Heart left ventricle (tissue), 16 donors: ENCODE data around the gene MMP12. TPM values are rescaled to one million over a fixed set of nuclear protein-coding genes. Genes with fewer than 3 reads are reported as not detected.

ENCODE experiments used
- ATAC-seq, 4 donors: fragments of 200-7000 bp; cut with Tn5 transposase; one replicate each; pipeline ENCODE4 v1.9.1; 2020 to 2022; ENCODE audit warnings: moderate library complexity in 4 of 4, mild to moderate bottlenecking in 3 of 4, moderate number of reproducible peaks in 1 of 4
- DNase-seq, 5 donors: peaks; one replicate each; pipeline ENCODE4 v3.0.0-alpha.2; 2020
- H3K27ac ChIP-seq, 12 donors: fragments of 200-600 bp; sonication (generic) in 4 of 12; one replicate each; pipeline versions ENCODE4 v1.5.0 to v1.8.0; 2016 to 2022; ENCODE audit warnings: mild to moderate bottlenecking in 2 of 12
- H3K27me3 ChIP-seq, 9 donors: fragments of 200-600 bp; sonication (generic) in 2 of 9; one replicate each; pipeline versions ENCODE4 v1.5.1 to v1.8.0; 2016 to 2022; ENCODE audit warnings: mild to moderate bottlenecking in 3 of 9
- H3K36me3 ChIP-seq, 9 donors: fragments of 200-600 bp; sonication (generic) in 2 of 9; one replicate each; pipeline versions ENCODE4 v1.5.0 to v1.8.0; 2018 to 2022; ENCODE audit warnings: mild to moderate bottlenecking in 2 of 9
- H3K4me1 ChIP-seq, 12 donors: fragments of 200-600 bp; sonication (generic) in 4 of 12; one replicate each; pipeline versions ENCODE4 v1.5.0 to v1.8.0; 2016 to 2022; ENCODE audit warnings: mild to moderate bottlenecking in 3 of 12
- H3K4me3 ChIP-seq, 12 donors: fragments of 200-600 bp; sonication (generic) in 4 of 12; one replicate each; pipeline versions ENCODE4 v1.5.0 to v1.8.0; 2017 to 2022; ENCODE audit warnings: mild to moderate bottlenecking in 9 of 12, moderate library complexity in 4 of 12
- H3K9me3 ChIP-seq, 12 donors: fragments of 200-600 bp; sonication (generic) in 4 of 12; one replicate each; pipeline versions ENCODE4 v1.5.0 to v1.8.0; 2016 to 2022; ENCODE audit warnings: mild to moderate bottlenecking in 1 of 12
- CTCF ChIP-seq, 12 donors: fragments of 200-600 bp; sonication (generic) in 4 of 12; IDR thresholded peaks; one replicate each; pipeline versions ENCODE4 v1.5.0 to v1.8.0; 2018 to 2022; ENCODE audit warnings: antibody characterized with exemption in 12 of 12, mild to moderate bottlenecking in 5 of 12
- POLR2A ChIP-seq, 2 donors: fragments of 450-650 bp; IDR thresholded peaks; one replicate each; pipeline ENCODE4 v1.6.1; 2017; ENCODE audit warnings: antibody characterized with exemption in 2 of 2, mild to moderate bottlenecking in 2 of 2, moderate library complexity in 2 of 2
- WGBS, 4 donors: extraction: QIAGEN DNeasy Blood & Tissue Kit in 2 of 4; methylation state at CpG; one replicate each; pipeline versions ENCODE4 v1.1.5 to v1.1.7; 2013 to 2018; 5-methylcytosine and 5-hydroxymethylcytosine counted together
- intact Hi-C, 10 donors: fragments of 100-400 bp; cut with DNase I; formaldehyde crosslinking; loops; one replicate each; pipeline versions ENCODE4 v1.11.1 to v1.14.2; 2022
- polyA plus RNA-seq, 2 donors: library from polyadenylated mRNA; stranded (reverse); fragments of 200-250 nt; gene quantifications; one replicate each; pipeline ENCODE4 v1.2.3, GENCODE V29; 2013
- total RNA-seq, 9 donors: library from RNA; depleted of rRNA in 2 of 9; stranded (reverse); fragments of >200 nt in 2 of 9; fragmentation: NEBNext Ultra II Directional in 3 of 9; extraction: Animal tissue kit (Norgen Biotek cat#: 25700) in 3 of 9; gene quantifications; one replicate each; pipeline versions ENCODE4 v1.1.0 to v1.2.4, GENCODE V29; 2016 to 2023
- donor health status: ischemic (EF 13 %, LVEDD 7.1; RV severe dilation, severe dysfunction).
- donor health status: healthy with polysubstance abuse.
- donor health status: DM: no; HTN: yes; CAD: no.
- donor health status: DM: no; HTN: no; CAD: no.
- donor health status: ischemic (EF 25% LVEDD 6.9; RV normal size, moderate dysfunction).
- donor health status: ischemic (EF 25% LVEDD 5.7; RV mildly dilated, moderate dysfunction).
- donor health status: healthy.
- donor health status: DM: yes; HTN: yes; CAD: no.
- donor health status: ischemic (EF 35%, LVEDD 5.7; RV mildly dilated, moderate dysfunction).
- donor health status: nonischemic (EF 11% LVEDD 7.7; RV severe dilation, severe dysfunction).
- donor health status: DM: yes; HTN: yes; CAD: no.
- donor health status: PGD.
- donor health status: ischemic (EF 29% LVEDD 5.4; RV normal size, mild dysfunction).
- donor health status: nonischemic (EF 23%, LVEDD 6.1; RV moderate dilation, normal function).

Gene MMP12
- total and polyA plus RNA-seq, 11 donors: 0.16 to 0.21 TPM; not detected in 9

DNA sequence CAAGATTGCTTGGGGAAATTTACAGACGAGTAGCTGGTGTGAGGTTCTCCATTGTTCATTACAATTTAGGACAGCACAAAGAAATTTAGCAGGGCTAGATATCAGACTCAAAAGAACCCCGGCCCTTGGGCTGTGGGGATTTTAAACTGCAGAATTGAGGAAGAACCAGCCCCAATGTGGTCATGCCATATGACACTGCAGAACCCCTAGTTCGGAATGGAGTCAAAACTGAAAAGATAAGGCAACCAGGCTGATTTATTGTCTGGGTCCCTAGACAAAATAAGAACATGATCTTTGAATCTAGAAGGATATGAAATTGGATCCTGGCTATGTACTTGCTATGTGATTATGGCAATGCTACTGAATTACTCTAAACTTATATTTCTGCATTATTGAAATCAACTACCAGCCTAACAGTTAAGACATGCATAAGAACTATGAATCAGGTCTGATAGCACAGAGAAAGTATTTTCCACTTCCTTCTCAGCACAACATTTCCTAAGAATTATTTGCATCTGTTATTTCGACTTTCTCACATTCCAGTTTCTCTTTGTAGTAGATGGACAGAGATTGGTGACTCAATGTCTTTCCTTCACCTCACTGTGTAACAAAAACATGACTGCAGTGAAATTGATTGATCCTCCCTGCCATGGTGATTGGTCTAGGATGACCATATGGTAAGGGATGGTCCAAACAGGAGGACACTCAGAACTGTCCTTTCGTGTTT, 44.6 kb downstream of the MMP12 start:
- no peak overlapping the region for H3K27ac ChIP-seq
- WGBS, 4 donors: 74 to 82% (median 78%) methylated on average over 5 of the region's 5 CpGs
- ATAC-seq (no peak), DNase-seq (no peak)
- TF ChIP-seq CTCF (IDR thresholded peaks at IDR 0.05) (no peak), POLR2A (IDR thresholded peaks at IDR 0.05) (no peak)
- no peaks in the 10 kb centered on the region for H3K9me3 ChIP-seq
- no peaks in the 10 kb centered on the region for H3K36me3 ChIP-seq
- intact Hi-C loops: no loop called here
- no peak overlapping the region for H3K4me3 ChIP-seq
- H3K4me1 ChIP-seq: no peaks in the 10 kb centered on the region
- H3K27me3 ChIP-seq: peaks cover 0 to 26% (median 7%) of the 10 kb centered on the region in 9 donors

GRCh38 chr11:102829316-102830000, 45.3 kb downstream of the MMP12 start:
- DNase-seq: no peak
- 65 to 74% (median 74%) methylated on average over 6 of the region's 6 CpGs for WGBS, 4 donors
- Histone ChIP-seq H3K27me3 (peaks cover 0 to 26% (median 7%) of the 10 kb centered on the region in 9 donors), H3K4me3 (no peak overlapping the region), H3K9me3 (no peaks in the 10 kb centered on the region), H3K4me1 (no peaks in the 10 kb centered on the region), H3K27ac (no peak overlapping the region), H3K36me3 (no peaks in the 10 kb centered on the region)
- TF ChIP-seq POLR2A (IDR thresholded peaks at IDR 0.05) (no peak), CTCF (IDR thresholded peaks at IDR 0.05) (no peak)
- ATAC-seq: no peak
- intact Hi-C loops: no loop called here

DNA sequence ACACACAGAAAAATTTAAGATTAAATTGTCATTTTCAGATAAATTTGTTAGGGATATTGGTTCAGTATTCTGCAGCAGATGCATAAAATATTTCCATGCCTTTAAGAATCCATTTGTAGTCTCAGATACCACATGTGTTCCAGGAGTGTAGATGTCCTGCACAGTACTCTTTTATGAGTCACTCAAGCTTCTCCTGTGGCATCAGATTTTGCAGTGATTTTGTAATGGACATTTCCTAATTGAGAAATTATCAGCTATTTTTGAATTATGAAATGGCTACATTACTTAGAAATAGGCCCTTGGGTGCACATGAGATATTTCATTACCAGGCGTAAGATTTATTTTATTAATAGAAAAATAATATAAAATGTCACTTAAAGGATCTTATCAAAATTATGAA, 50.2 kb downstream of the MMP12 start:
- DNase-seq (no peak), ATAC-seq (no peak)
- intact Hi-C loops: no loop called here
- no peaks in the 10 kb centered on the region for H3K4me1 ChIP-seq
- 94 to 100% (median 96%) methylated on average over 1 of the region's 1 CpG for WGBS, 4 donors
- H3K36me3 ChIP-seq: no peaks in the 10 kb centered on the region
- no peak overlapping the region for H3K27ac ChIP-seq
- TF ChIP-seq CTCF (IDR thresholded peaks at IDR 0.05) (no peak), POLR2A (IDR thresholded peaks at IDR 0.05) (no peak)
- peaks cover 0 to 7% (median 0%) of the 10 kb centered on the region in 9 donors for H3K27me3 ChIP-seq
- H3K9me3 ChIP-seq: peaks cover 0 to 3% (median 0%) of the 10 kb centered on the region in 12 donors
- H3K4me3 ChIP-seq: no peak overlapping the region

GRCh38 chr11:102819491-102819890, 55.3 kb downstream of the MMP12 start:
- Histone ChIP-seq H3K9me3 (peaks cover 0 to 11% (median 0%) of the 10 kb centered on the region in 12 donors), H3K36me3 (no peaks in the 10 kb centered on the region), H3K4me1 (no peaks in the 10 kb centered on the region), H3K27me3 (no peaks in the 10 kb centered on the region), H3K27ac (no peak overlapping the region), H3K4me3 (no peak overlapping the region)
- intact Hi-C loops: no loop called here
- TF ChIP-seq POLR2A (IDR thresholded peaks at IDR 0.05) (no peak), CTCF (IDR thresholded peaks at IDR 0.05) (no peak)
- WGBS, 4 donors: 67 to 81% (median 77%) methylated on average over 6 of the region's 6 CpGs
- DNase-seq (no peak), ATAC-seq (no peak)
